ENCODE data around the gene GRK6. TPM values are rescaled to one million over a fixed set of nuclear protein-coding genes. Genes with fewer than 3 reads are reported as not detected.

The GRK6 gene
- total RNA-seq, 1 experiment from 2014 or later, result 75.2 TPM

DNA sequence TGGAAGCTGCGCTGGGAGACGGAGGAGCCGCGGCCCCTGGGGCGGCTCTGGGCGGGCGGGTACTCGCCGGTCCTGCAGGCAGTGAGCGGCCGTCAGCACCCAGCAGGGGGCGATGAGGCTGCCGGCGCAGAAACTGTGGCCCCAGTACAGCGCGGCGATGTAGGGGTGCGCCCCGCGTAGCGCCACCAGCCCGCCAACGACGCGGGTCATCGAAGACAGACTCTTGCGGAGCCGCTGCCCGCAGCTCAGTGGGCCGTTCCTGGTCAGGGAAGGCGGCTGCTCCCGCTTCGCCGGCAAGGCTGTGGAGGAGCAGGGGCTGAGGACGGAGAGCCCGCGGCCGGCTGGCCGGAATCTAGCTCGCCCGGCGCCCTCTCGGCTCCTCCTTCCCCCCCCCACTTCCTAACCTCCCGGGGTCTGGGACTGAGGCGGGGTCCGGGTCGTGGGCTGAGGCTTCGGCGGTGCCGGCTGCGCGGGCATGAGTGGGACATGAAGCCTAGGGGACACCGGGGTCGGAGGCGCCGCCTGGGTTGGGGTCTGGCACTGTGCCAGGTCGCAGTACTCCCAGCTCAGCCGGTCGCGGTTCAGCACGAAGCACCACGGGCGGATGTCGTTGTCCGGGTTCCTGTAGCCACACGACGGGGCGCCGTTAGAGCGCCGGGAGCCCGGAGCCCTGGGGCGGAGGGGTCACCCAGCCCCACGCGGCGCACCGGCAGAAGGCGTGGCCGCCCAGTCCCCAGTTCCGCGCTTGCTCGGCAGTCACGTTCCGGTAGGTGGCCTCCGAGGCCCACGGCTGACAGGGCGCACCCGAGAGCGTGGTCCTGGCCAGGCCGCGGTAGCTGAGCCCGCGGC is 22.5 kb upstream of the GRK6 start:
- Mint-ChIP-seq H3K4me1 (peaks cover 10 to 11% of the 10 kb centered on the region in 2 experiments), H3K9me3 (peaks cover 0 to 2% of the 10 kb centered on the region in 2 experiments; a peak in 2 of 5 replicates), H3K4me3 (peak overlapping the region; percentile 63 to 89), H3K27me3 (ENCODE audit: low read depth) (peaks cover 81% of the 10 kb centered on the region), H3K36me3 (ENCODE audit: insufficient read depth in 1 of 3, low read depth in 3 of 3) (no peaks in the 10 kb centered on the region), H3K27ac (no peak overlapping the region)
- Histone ChIP-seq H3K79me2 (ENCODE audit: insufficient read depth, low read length) (no peaks in the 10 kb centered on the region), H2AFZ (ENCODE audit: low read length) (no peak overlapping the region), H3K27me3 (ENCODE audit: insufficient read depth, low read length) (peaks cover 12% of the 10 kb centered on the region; the same call in 1 of the 2 replicates), H3K4ac (ENCODE audit: low read depth, low read length) (no peak overlapping the region), H2BK15ac (ENCODE audit: low read depth, low read length) (no peak overlapping the region), H3K18ac (ENCODE audit: insufficient read length, low read depth, low read length) (no peak overlapping the region), H3K9ac (ENCODE audit: extremely low read depth, insufficient read length, low read length) (no peak overlapping the region), H2BK5ac (ENCODE audit: insufficient read length, low read length) (no peak overlapping the region), H3K23ac (ENCODE audit: insufficient read length, low read depth, low read length) (no peak overlapping the region), H4K20me1 (ENCODE audit: control insufficient read depth, insufficient read depth, insufficient read length) (no peaks in the 10 kb centered on the region), H4K8ac (replicated peaks; ENCODE audit: insufficient read length, low read depth, low read length) (no peak overlapping the region), H3K27ac (ENCODE audit: insufficient read length, low read depth, low read length) (no peak overlapping the region), H3T11ph (ENCODE audit: low read length) (no peak overlapping the region), H2BK120ac (ENCODE audit: low read depth, low read length, poor library complexity, severe bottlenecking) (no peak overlapping the region), H3K56ac (ENCODE audit: insufficient read length, low read depth, low read length) (no peak overlapping the region), H3K4me1 (ENCODE audit: insufficient read depth, low read length) (no peaks in the 10 kb centered on the region), H3K79me1 (ENCODE audit: insufficient read depth, low read depth, low read length, poor library complexity, severe bottlenecking) (no peaks in the 10 kb centered on the region), H2BK12ac (ENCODE audit: insufficient read length, low read depth, low read length) (no peak overlapping the region), H4K5ac (ENCODE audit: insufficient read length, low read depth, low read length) (no peak overlapping the region), H2BK20ac (ENCODE audit: low read depth, low read length, poor library complexity, severe bottlenecking) (no peak overlapping the region), H3K23me2 (ENCODE audit: insufficient read length, low read depth, low read length, poor library complexity, severe bottlenecking) (peaks cover 23% of the 10 kb centered on the region), H2AK5ac (ENCODE audit: insufficient read length, low read length) (no peak overlapping the region), H3K4me2 (ENCODE audit: insufficient read depth, insufficient read length, low read length) (peak overlapping the region; percentile 60), H3K9me3 (ENCODE audit: control insufficient read depth, low read depth, low read length) (no peaks in the 10 kb centered on the region), H4K91ac (ENCODE audit: insufficient read length, low read depth, low read length) (no peak overlapping the region), H3K14ac (ENCODE audit: insufficient read depth, low read length) (peak overlapping the region; percentile 4; the same call in 1 of the 2 replicates)
- DNase-seq, result peak; percentile 74
- TF ChIP-seq, protein P1, sequence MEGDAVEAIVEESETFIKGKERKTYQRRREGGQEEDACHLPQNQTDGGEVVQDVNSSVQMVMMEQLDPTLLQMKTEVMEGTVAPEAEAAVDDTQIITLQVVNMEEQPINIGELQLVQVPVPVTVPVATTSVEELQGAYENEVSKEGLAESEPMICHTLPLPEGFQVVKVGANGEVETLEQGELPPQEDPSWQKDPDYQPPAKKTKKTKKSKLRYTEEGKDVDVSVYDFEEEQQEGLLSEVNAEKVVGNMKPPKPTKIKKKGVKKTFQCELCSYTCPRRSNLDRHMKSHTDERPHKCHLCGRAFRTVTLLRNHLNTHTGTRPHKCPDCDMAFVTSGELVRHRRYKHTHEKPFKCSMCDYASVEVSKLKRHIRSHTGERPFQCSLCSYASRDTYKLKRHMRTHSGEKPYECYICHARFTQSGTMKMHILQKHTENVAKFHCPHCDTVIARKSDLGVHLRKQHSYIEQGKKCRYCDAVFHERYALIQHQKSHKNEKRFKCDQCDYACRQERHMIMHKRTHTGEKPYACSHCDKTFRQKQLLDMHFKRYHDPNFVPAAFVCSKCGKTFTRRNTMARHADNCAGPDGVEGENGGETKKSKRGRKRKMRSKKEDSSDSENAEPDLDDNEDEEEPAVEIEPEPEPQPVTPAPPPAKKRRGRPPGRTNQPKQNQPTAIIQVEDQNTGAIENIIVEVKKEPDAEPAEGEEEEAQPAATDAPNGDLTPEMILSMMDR (conservative IDR thresholded peaks at IDR 0.05), result peak; percentile 49; the same call in 2 of the 3 replicates
- no CpG with 5 or more reads among the region's 93 CpGs for WGBS (ENCODE audit: extremely low coverage, insufficient read length, low lambda C conversion rate)
